ENCODE measurements around the gene RCAN2.

DNA sequence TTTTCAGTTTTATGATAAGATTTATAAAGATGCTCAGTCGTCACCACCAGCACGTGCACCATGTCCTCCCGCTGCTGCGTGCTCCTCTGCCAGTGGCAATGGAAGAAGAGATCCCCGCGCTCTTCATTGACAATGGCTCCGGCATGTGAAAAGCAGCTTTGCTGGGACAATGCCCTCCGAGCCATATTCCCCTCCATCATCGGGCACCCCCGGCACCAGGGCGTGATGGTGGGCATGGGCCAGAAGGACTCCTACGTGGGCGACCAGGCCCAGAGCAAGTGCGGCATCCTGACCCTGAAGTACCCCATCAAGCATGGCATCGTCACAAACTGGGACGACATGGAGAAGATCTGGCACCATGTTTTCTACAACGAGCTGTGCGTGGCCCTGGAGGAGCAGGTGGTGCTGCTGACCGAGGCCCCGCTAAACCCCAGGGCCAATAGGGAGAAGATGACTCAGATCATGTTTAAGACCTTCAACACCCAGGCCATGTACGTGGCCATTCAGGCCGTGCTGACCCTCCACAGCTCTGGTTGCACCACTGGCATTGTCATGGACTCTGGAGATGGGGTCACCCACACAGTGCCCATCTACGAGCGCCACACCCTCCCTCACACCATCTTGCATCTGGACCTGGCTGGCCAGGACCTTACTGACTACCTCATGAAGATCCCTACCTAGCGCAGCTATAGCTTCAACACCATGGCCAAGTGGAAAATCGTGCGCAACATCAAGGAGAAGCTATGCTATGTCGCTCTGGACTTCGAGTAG, 286.2 kb downstream of the RCAN2 start:
- TF ChIP-seq, protein P1, sequence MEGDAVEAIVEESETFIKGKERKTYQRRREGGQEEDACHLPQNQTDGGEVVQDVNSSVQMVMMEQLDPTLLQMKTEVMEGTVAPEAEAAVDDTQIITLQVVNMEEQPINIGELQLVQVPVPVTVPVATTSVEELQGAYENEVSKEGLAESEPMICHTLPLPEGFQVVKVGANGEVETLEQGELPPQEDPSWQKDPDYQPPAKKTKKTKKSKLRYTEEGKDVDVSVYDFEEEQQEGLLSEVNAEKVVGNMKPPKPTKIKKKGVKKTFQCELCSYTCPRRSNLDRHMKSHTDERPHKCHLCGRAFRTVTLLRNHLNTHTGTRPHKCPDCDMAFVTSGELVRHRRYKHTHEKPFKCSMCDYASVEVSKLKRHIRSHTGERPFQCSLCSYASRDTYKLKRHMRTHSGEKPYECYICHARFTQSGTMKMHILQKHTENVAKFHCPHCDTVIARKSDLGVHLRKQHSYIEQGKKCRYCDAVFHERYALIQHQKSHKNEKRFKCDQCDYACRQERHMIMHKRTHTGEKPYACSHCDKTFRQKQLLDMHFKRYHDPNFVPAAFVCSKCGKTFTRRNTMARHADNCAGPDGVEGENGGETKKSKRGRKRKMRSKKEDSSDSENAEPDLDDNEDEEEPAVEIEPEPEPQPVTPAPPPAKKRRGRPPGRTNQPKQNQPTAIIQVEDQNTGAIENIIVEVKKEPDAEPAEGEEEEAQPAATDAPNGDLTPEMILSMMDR (IDR thresholded peaks at IDR 0.05): no peak
- TF ChIP-seq POLR2A (IDR thresholded peaks at IDR 0.05): no peak

Measured in adrenal gland (tissue), 5 donors.